GM10248 (cell line): ENCODE measurements around the gene KMT2C.

ENCODE experiments used
- CTCF ChIA-PET: fragments of 300-600 bp; sonication (Branson Sonifier 250); formaldehyde crosslinking; extraction: SDS; loops from one replicate; lab custom pipeline; 2021; ENCODE audit warnings: antibody characterized with exemption; lab: Yijun Ruan, JAX
- POLR2A ChIA-PET: fragments of 350-650 bp; sonication (Branson Sonifier 250); formaldehyde crosslinking; extraction: SDS; loops from one replicate; lab custom pipeline; 2020; ENCODE audit warnings: antibody characterized with exemption; lab: Yijun Ruan, JAX
- DNase-seq: peaks from one replicate; pipeline ENCODE4 v3.0.0; 2012; ENCODE audit errors: extremely low spot score
- TF ChIP-seq, protein P1 (sequence below): IDR thresholded peaks from 2 replicates; pipeline ENCODE4 v1.5.1; 2012; ENCODE audit warnings: mild to moderate bottlenecking, low read depth; ENCODE audit errors: extremely low read depth, missing control alignments, control extremely low read depth

The KMT2C gene

GRCh38 chr7:152097330-152097729, 338.5 kb downstream of the KMT2C start:
- POLR2A ChIA-PET: no interaction called here
- DNase-seq: no peak
- CTCF ChIA-PET: no interaction called here
- TF ChIP-seq, protein P1, sequence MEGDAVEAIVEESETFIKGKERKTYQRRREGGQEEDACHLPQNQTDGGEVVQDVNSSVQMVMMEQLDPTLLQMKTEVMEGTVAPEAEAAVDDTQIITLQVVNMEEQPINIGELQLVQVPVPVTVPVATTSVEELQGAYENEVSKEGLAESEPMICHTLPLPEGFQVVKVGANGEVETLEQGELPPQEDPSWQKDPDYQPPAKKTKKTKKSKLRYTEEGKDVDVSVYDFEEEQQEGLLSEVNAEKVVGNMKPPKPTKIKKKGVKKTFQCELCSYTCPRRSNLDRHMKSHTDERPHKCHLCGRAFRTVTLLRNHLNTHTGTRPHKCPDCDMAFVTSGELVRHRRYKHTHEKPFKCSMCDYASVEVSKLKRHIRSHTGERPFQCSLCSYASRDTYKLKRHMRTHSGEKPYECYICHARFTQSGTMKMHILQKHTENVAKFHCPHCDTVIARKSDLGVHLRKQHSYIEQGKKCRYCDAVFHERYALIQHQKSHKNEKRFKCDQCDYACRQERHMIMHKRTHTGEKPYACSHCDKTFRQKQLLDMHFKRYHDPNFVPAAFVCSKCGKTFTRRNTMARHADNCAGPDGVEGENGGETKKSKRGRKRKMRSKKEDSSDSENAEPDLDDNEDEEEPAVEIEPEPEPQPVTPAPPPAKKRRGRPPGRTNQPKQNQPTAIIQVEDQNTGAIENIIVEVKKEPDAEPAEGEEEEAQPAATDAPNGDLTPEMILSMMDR: no peak

- TF ChIP-seq, protein P1: no peak
- DNase-seq: no peak
- ChIA-PET CTCF (no interaction called here), POLR2A (no interaction called here)
Observed at GRCh38 chr7:152095771-152096170, 340.0 kb downstream of the KMT2C start.

DNA sequence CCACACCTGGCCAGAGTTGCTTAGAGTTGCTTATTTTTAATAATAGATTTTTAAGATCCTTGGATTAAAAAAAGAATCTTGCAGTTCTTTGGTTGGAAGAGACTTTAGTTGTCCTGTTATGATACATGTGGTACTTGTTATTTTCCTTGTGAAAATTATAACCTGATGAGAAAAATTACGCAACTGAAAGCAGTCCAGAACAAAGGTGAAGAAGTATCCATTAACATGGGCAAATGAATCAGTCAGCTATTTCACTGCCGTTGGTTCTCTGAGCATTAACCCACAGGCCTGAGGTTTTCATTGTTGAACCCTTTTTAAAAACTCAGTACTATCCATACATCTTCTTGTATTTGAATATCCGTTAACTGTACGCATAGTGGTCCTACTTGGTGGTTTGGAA, 342.1 kb downstream of the KMT2C start:
- TF ChIP-seq, protein P1: no peak
- ChIA-PET POLR2A (no interaction called here), CTCF (interaction anchor here (1.5 kb wide), 1 partner anchor 24 kb away, joined by 3 read pairs; no protein-coding TSS in a partner anchor)
- no peak for DNase-seq

DNA sequence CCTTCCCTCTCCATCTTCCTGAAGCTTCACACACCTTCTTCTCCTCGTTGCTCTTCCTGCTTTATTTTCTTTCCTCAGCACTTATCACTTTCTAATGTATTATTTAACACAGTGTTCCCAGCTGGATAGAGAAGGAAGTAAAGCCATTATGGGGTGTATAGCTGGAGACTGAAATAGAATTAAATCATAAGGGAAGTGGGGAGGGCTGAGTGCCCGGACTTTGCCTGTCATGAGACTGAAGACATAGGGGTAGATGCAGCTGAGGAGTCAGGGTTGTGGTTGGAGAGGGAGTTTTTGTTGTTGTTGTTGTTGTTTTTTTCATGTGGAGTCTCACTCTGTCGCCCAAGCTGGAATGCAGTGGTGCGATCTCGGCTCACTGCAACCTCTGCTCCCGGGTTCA, 345.1 kb downstream of the KMT2C start:
- POLR2A ChIA-PET: no interaction called here
- CTCF ChIA-PET: interaction anchor here (1.6 kb wide), 2 partner anchors 12 to 14 kb away, joined by 4 to 6 read pairs; no protein-coding TSS in a partner anchor
- TF ChIP-seq, protein P1: no peak
- DNase-seq: no peak

DNA sequence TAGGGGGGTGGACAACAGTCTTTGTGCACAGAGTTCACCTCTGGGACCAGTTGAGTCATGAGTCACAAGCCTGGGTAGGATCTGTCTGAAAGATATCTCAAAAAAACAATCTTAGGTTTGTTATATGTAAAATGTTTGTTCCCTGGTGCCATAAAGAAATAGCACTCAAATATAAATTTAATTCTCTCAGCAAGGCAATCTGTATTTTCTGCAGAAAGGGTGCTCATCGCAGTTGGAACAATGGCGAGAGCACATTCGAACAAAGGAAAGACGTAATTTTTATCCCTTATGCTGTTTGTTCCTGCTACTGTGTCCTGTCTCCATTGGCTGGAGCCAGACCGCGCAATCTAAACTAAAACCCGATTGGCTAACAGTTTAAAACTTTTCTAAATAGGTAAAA, 346.6 kb downstream of the KMT2C start:
- CTCF ChIA-PET: no interaction called here
- no peak for DNase-seq
- POLR2A ChIA-PET: no interaction called here
- TF ChIP-seq, protein P1: no peak

DNA sequence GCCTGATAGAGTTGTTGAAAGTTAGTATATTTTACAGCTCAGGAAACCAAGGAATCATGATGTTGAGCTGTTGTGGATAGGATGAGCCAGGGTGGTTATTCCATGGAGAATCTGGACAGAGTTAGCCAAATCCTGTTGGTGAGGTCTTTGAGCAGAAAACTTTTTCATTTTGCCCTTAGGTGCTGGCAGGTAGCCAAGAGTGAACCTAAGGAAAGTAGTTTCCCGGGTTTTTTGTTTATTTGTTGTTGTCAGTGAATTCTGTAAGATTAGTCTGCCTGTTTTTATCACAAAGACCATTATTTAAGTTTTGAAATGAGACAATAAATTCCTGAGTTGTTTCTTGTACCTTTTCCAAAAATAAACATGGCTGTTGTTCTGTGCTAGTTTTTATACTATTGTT, 349.3 kb downstream of the KMT2C start:
- TF ChIP-seq, protein P1: no peak
- POLR2A ChIA-PET: no interaction called here
- CTCF ChIA-PET: interaction anchor here (1.1 kb wide), 1 partner anchor 10 kb away, joined by 3 read pairs; no protein-coding TSS in a partner anchor
- DNase-seq: no peak
